HFF-Myc (cell line): ENCODE data around the gene PLAAT1.

Source experiments
- DNase-seq: peaks from one replicate; pipeline ENCODE4 v3.0.0-alpha.2; 2011; ENCODE audit warnings: low read depth; ENCODE audit errors: extremely low read depth
- H3K4me3 ChIP-seq: replicated peaks from 2 replicates; pipeline ENCODE4 v1.5.1; 2011; ENCODE audit warnings: low read depth, mild to moderate bottlenecking, control low read depth, low read length
- TF ChIP-seq, protein P1 (sequence below): IDR thresholded peaks from 2 replicates; pipeline ENCODE4 v1.5.1; 2012; ENCODE audit warnings: mild to moderate bottlenecking, low read depth, low read length, control low read depth; ENCODE audit errors: missing control alignments

The PLAAT1 gene

DNA sequence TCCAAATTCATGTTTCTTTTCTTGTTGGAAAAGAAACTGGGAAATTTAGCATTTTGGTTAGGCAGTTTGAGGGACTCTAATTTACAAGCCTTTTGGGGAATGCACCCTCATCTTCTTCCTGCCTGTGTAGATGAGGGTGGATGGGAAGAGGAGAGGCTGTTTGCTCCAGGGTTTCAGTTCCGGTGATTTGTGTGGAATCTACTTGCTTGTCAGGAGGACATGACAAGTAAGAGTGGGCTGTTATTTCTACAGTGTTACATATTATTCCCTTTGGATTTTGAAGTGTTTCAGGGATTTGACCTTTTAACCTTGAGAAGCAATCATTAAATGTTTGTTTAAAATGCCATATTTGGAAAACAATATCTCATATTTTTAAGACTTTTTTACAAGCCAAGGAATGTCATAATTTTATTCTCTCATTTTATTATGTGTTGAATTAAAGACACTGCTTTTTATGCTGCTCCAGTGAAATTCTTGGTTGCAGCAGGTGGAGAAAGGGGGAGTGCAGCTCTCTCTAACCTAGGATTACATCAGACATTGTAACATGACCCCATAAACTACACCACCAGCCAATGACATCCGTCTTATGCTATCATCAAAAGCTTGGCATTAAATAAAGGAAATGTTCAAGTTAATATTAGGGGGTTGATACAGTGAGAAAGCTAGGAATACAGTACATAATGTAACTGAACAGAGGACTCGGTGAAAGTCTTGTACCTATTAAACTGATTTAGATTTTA lies 30.2 kb downstream of the PLAAT1 start:
- TF ChIP-seq, protein P1, sequence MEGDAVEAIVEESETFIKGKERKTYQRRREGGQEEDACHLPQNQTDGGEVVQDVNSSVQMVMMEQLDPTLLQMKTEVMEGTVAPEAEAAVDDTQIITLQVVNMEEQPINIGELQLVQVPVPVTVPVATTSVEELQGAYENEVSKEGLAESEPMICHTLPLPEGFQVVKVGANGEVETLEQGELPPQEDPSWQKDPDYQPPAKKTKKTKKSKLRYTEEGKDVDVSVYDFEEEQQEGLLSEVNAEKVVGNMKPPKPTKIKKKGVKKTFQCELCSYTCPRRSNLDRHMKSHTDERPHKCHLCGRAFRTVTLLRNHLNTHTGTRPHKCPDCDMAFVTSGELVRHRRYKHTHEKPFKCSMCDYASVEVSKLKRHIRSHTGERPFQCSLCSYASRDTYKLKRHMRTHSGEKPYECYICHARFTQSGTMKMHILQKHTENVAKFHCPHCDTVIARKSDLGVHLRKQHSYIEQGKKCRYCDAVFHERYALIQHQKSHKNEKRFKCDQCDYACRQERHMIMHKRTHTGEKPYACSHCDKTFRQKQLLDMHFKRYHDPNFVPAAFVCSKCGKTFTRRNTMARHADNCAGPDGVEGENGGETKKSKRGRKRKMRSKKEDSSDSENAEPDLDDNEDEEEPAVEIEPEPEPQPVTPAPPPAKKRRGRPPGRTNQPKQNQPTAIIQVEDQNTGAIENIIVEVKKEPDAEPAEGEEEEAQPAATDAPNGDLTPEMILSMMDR, result no peak
- no peak for DNase-seq
- no peak overlapping the region for H3K4me3 ChIP-seq

DNA sequence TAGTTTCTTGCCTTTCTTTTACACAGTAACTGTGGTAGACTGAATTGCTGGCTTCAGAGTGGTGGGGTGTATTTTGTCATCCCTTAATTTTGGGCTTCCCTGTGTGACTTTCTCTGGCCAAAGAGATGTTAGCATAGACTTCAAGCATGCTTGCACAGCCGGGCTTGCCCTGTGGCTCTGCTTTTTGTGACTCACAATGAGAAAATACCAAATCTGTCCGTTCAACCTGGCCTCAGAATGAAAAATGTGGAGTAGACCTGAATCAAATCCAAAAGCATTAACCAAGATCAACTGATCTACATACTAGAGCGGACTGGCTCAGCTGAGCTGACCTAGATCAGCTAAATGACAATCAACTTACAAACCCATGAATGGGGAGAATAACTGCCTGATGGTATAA lies 51.4 kb downstream of the PLAAT1 start:
- TF ChIP-seq, protein P1, result no peak

DNA sequence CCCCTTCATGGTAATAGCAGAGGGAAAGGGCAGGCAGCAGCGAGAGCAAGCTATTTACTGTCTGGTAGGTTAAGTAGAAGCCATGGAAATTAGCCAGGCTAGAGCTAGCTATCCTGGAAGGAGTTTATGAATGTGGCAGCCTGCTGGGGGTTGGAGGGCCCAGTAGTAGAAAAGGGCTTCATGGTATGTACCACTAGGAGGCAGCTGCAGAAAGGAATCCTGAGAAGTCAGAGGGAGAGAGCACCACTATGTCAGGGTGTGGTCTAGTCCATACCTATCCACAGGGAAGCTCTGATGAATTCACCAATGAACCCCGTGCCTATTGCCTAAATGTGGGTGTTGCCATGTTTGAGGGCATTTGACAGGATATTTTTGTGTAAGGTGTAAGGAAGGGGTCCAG lies 55.0 kb downstream of the PLAAT1 start:
- TF ChIP-seq, protein P1, result no peak
- no peak for DNase-seq
- H3K4me3 ChIP-seq, result no peak overlapping the region

More for the DNA sequence above, 51.4 kb downstream of the PLAAT1 start:
- H3K4me3 ChIP-seq, result no peak overlapping the region
- DNase-seq, result no peak

DNA sequence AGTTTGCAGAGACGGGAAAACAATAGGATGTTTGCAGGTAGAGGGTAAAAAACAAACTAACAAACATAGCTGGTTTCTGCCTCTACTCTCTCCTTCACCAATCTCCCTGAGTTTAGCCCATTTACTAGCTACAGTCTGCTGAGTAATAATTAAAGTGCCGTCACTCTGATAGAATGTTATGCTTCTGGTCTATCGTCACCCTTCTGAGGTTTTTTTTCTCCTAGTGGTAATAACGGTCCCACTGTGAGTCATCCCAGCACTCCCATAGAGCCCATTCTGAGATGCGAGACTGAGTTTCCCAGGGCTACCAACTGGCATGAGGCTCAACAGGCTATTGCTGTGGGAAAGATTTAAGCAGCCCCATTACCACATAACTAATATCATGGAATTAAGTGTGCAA lies 56.4 kb downstream of the PLAAT1 start:
- no peak overlapping the region for H3K4me3 ChIP-seq
- TF ChIP-seq, protein P1, result no peak
- DNase-seq, result no peak

DNA sequence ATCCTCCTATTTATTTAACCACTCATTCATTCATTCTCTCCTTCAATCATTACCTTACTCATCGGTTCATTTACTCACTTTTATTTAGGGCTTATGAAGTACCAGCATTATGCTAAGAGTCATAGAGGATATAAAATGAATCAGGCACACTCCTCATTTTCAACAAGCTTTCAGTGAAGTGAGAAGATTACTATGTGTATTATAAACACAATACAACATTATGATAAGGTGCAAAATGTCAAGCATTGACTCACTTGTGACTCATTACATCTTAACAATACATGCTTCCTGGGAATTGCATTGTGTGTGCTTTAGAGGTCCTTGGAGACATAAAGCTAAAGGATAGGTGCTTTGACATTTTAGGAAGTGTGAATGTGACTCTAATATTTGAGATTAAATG lies 60.4 kb downstream of the PLAAT1 start:
- TF ChIP-seq, protein P1, result no peak
- DNase-seq, result no peak

DNA sequence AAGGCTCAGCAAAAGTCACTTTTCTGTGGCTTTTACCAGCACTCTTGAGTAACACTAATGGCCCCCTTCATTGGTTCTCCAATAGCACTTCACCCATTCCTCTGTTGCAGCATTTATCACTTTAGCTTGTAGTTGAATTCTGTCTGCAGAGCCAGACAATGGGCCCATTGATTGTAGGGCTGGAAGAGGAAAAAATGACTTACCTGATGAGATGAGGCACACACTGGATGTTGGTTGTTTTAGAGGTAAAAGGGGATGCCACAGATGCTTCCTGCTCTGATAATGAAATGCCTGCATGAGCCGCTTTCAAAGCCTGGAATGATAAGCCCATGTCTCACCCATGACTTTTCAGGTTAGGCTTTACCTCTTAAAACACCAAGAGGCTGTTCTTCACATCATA lies 64.3 kb downstream of the PLAAT1 start:
- DNase-seq, result no peak
- TF ChIP-seq, protein P1, result no peak
- no peak overlapping the region for H3K4me3 ChIP-seq

More for the DNA sequence above, 60.4 kb downstream of the PLAAT1 start:
- H3K4me3 ChIP-seq, result no peak overlapping the region
